HG02885 (cell line): ENCODE measurements around the gene MYBBP1A.
"Not testable (repeated sequence)": the region's sequence is repeated elsewhere in the genome, so short reads cannot be mapped to it uniquely, and the experiment has no call there.

ENCODE experiments used
- ATAC-seq: cut with Tn5 transposase; IDR thresholded peaks from one replicate; pipeline ENCODE4 v1.9.1; 2021; ENCODE audit warnings: mild to moderate bottlenecking; ENCODE audit not compliant: unreplicated experiment, poor library complexity

The MYBBP1A gene

DNA sequence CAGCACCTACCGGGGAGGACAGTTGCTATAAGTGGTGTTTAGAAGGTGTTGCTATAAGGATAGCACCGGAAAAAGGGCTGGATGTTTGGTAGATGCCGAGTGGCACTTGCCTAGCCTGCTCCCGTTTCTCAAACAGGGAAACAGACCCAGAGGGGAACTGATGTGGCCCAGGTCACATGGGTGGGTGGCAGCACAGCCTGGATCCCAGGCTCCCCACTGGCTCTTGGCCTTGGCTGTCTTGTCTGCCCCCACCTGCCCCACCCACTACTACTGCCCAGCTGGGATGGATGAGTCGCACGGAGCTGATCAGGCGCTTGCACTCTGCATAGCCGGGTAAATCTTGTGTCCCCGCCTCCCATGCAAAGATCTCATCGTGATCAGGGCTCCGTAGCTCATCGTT is 36.3 kb upstream of the MYBBP1A start:
- ATAC-seq: no peak

GRCh38 chr17:4590981-4591453 is 35.8 kb upstream of the MYBBP1A start:
- ATAC-seq: no peak

DNA sequence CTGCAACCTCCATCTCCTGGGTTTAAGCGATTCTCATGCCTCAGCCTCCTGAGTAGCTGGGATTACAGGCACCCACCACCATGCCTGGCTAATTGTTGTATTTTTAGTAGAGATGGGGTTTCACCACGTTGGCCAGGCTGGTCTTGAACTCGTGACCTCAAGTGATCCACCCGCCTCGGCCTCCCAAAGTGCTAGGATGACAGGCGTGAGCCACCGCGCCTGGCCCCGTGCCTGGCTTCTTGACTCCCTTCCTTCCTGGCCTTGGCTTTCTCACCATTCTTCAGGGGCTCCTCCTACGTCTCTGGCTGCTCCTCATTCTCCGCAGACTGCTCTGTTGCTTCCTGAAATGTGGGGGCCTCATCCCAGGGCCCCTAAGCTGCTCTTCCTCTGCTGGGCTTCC is 34.9 kb upstream of the MYBBP1A start:
- ATAC-seq: not testable (repeated sequence)

GRCh38 chr17:4588898-4589625 is 33.9 kb upstream of the MYBBP1A start:
- ATAC-seq: no peak

GRCh38 chr17:4588391-4588790 is 33.2 kb upstream of the MYBBP1A start:
- ATAC-seq: no peak

DNA sequence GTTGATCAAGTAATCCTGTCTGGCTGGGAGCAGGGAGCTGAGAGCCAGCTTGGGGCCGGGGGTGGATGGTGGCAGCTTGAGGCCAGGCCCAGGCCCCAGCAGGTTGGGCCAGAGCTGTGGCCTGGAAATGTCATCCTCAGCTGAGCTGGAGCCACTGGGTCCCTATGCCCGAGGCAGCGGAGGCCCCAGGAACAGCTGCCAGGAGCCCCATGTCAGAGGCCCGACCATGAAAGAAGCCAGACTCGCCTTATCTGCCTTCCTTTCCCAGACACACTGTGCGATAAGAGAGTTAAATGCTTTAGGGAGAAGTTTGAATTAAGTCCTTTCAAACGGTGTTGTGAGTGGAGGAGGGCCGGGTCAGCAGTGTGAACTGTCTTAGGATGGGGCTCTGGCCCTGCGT is 32.6 kb upstream of the MYBBP1A start:
- ATAC-seq: no peak

DNA sequence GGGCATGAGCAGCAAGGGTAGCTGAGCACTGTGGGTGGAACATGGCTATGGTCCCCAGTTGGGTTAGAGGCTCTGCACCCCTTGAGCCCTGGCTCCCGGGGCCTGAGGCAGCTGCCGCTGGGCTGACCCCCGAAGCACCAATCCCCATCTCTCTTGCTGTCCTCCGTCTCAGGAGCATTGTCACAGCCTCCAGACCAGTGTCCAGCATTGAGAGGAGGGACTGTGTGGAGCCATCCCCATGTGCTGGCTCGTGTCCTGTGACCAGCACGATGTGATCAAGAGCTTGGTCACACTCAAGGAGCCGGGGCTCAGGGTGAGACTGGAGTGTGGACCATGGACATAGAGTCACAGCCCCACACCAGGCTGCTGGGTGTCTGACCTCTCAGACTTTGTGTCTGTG is 32.0 kb upstream of the MYBBP1A start:
- no peak for ATAC-seq

GRCh38 chr17:4586043-4586442 is 30.9 kb upstream of the MYBBP1A start:
- ATAC-seq: no peak

- ATAC-seq: no peak
These were observed 30.4 kb upstream of the MYBBP1A start for GRCh38 chr17:4585638-4585994.

DNA sequence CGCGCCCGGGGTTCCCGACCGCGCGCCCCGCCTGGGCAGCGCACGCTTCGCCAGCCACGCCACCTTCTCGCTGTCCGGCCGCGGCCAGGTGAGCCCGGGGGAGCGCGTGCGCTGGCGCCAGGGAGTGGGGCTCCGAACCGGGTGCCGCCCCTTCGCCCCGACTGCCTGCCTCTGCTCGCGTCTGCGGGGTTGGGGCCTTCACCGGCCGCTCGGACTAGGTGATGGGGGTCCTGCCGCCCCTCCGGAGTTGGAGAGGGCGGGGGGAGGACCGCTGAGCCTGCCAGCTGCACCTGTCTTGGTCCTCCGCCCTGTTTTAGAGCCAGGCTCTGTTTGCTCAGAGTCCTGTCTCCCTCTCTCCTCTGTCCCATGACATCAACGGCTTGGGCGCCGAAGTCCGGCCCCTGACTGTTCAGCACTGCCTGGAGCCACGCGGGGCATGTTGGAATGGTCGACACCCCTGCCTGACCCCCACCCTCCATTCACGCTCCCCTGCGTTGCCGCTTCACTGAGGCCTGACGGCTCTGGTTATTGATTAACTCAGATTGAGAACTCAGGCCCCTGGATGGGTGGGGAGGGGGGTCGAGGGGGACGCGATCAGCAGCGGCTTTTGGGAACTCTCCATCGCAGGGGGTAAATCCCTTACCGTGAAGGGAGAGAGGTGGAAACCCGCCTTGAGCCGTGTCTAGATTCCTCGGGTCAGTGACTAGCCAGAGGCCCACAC is 29.9 kb upstream of the MYBBP1A start:
- ATAC-seq: no peak

DNA sequence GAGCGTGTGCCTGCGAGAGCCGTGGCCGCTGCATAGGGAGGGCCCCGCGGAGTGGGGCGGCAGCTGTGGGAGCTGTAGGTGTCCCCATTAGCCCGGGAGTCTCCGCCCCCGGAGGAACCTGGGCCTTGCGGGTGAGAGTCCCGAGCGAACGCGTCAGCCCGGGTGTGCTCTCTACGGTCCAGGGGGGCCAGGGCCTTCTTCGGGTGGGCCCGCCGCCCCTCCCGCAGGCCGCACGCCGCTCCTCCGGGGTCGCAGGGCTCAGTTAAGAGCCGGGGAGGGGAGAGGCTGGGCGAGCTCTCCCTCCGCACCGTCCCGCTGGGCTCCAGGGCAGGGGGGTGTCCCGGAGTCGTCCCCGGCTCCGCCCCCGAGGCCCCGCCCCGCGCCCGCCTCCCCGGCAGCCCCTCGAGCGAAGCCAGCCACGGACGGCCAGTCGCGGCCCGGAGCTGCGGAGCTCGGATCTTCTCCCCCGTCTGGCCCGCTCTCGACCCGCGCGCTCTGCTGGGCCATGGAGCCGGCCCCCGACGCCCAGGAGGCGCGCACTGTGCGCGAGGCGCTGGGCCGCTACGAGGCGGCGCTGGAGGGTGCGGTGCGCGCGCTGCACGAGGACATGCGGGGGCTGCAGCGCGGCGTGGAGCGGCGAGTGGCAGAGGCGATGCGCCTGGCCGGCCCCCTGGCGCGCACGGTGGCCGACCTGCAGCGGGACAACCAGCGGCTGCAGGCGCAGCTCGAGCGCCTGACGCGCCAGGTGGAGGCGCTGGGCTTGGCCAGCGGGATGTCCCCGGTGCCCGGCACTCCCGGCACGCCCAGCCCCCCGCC is 29.1 kb upstream of the MYBBP1A start, which contains the start of gene SMTNL2:
Gene SMTNL2, plus strand, starts transcription at position 429 of the 816 bp plus-strand sequence. Its CDS starts 77 bp downstream, at position 506.
- no peak for ATAC-seq

GRCh38 chr17:4583782-4584100 is 28.6 kb upstream of the MYBBP1A start:
- ATAC-seq: no peak

GRCh38 chr17:4583206-4583605 is 28.0 kb upstream of the MYBBP1A start:
- ATAC-seq: no peak

DNA sequence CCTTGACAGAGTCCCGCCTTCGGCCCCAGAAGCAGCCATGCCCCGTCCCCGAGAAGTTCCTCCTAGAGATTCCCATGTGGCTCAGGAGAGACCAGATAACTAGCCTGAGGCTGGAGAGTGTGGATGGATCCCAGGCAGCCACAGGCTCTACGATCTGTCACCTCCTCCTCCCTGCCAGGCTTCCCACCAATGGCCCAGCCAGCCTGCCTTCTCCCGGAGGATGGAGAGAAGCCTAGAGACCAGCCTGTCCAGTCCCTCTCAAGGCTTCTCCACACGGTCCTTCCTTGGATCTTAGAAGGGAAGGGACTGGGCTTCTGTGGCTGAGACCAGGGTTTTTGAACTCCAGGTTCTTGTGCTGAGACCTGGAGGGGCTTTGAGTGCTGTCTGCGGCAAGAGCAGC is 27.5 kb upstream of the MYBBP1A start:
- no peak for ATAC-seq

DNA sequence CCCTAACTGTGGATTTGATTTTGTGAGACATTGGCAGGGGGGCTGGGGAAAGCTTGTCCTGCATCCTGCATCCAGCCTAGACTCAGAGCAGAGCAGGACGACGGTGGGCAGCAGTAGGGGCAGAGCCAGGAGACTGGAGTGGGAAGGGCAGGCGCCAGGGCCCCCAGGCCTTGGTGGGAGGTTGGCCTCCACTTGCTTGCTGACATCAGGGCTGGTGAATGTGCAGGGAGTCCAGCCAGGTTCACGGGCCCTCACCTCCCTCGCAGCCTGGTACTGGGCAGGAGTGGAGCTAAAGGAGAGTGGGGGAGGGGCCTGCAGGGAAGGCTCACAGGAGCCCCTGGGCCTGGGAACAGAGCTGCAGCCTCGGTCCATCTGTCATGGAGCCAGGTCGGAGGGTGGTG is 26.9 kb upstream of the MYBBP1A start:
- ATAC-seq: no peak

- no peak for ATAC-seq
These were observed 25.1 kb upstream of the MYBBP1A start for GRCh38 chr17:4580291-4580690.

DNA sequence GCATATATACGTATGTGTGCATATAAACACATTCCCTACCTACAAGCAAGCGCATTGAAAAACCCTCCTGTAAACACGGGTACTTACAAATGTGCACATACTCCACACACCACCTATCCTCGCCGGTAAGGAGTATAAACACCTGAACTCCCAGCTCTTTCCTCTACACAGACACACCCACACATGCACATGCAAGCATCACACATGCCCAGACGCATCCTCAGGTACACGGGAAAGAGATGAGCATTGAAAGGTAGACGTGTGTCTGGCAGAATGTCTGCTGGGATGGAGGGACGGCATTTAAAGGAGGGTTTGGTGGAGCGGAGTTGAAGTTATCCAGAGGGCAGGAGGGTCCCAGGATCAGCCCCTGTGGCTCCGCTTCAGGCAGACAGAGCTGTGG is 24.5 kb upstream of the MYBBP1A start:
- ATAC-seq: no peak

GRCh38 chr17:4578349-4578748 is 23.2 kb upstream of the MYBBP1A start:
- ATAC-seq: not testable (repeated sequence)

DNA sequence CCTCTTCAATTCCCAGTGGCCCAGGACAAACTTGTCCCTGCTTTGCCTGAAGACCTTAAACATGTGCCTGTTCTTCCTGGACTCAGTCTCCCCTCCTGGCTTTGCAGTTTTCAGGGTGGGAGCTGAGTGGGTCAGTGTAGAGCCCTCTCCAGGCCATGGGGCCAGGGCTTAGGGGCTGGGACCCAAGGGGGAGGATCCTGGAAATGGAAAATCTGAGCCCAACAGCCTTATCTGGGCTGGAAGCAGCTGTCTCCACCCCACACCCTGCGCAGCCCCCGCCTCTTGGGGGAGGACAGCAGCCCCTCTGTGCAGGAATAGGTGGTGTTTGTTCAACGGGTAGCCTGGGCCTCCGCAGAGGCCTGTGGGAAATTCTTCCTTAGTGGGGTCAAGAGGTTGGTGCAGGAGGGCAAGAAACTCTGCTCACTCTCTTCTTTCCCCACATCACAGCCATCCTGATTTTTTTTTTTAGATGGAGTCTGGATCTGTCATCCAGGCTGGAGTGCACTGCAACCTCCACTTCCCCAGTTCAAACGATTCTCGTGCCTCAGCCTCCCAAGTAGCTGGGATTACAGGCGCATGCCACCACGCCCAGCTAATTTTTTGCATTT is 22.3 kb upstream of the MYBBP1A start:
- ATAC-seq: no peak

- no peak for ATAC-seq
These were observed 21.6 kb upstream of the MYBBP1A start for GRCh38 chr17:4576729-4577322.
